ENCODE data around the gene NRBP1.

NRBP1 gene

DNA sequence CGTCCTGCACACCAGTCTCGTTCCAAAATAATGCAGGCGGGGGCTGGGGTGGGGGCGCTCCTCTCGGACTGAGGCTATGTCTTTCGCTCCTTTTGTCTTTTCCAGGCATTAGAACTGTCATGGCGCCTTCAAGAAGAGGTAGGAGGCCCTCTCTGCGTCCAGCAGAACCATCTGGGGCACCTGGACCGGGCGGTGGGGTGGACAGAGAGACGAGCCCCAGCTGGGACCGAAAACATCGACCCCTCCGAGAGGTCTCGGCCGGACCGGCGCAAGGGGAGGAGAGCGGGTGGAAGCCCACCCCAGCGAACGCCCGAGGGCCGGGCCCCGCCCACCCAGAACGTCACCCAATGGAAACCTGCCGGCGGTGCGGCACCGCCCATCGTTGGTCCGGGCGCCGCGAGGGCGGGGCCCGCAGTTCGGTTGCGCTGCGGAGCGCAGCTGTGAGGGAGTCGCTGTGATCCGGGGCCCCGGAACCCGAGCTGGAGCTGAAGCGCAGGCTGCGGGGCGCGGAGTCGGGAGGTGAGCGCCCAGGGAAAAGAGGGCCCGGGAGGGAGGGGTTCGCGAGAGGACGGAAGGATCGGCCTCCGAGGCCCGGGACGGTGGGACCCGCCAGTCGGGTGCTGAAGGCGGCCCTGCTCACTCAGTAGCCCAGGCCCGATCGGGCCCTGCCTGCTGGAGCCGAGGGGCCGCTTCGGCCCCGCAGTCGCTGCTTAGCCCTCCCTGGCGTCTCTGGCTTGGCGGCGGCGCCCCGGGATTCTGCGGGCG is at the start of gene NRBP1:
TSS of gene NRBP1 (plus strand) at position 419 of the 765 bp plus-strand sequence. CDS start 4,643 bp downstream, outside the sequence.
- Mint-ChIP-seq H3K9me3 (no peaks in the 10 kb centered on the region), H3K4me1 (peaks cover 42% of the 10 kb centered on the region), H3K36me3 (ENCODE audit: low read depth) (peaks cover 4% of the 10 kb centered on the region), H3K27ac (peak within 1 kb of the TSS; percentile 99), H3K27me3 (no peaks in the 10 kb centered on the region), H3K4me3 (peak within 1 kb of the TSS; percentile 98)
- DNase-seq (peak; percentile 96), ATAC-seq (peak; percentile 88)

- no peak for DNase-seq
- Mint-ChIP-seq H3K9me3 (no peaks in the 10 kb centered on the region), H3K36me3 (ENCODE audit: low read depth) (peaks cover 60% of the 10 kb centered on the region), H3K27ac (peak overlapping the region; percentile 81), H3K4me3 (peak overlapping the region; percentile 86), H3K27me3 (no peaks in the 10 kb centered on the region), H3K4me1 (peaks cover 37% of the 10 kb centered on the region)
- ATAC-seq: no peak
Observed at GRCh38 chr2:27378809-27379290, 49.6 kb upstream of the NRBP1 start.

DNA sequence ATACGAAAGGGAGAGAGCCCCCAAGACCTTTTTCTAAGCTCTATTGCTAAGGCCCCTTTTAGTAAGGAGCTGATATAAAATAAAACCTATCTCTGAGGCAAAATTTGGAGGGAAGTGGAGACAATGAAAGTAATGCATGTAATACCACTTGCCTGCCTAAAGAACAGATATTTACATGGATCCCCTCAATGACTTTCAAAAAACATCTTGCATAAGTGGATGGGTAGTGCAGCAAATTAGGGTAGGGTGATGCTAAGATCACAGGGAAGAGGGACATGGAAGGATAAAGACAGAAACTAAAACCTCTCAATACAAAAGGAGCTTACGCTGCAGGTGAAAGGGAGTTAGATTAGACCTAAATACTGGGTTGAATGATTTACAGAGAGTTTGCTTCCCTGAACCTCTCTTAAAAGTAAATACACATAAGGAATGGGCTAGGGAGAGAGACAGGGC is 49.0 kb upstream of the NRBP1 start:
- Mint-ChIP-seq H3K36me3 (ENCODE audit: low read depth) (peaks cover 61% of the 10 kb centered on the region), H3K4me3 (peak overlapping the region; percentile 86), H3K9me3 (no peaks in the 10 kb centered on the region), H3K4me1 (peaks cover 41% of the 10 kb centered on the region), H3K27ac (peak overlapping the region; percentile 81), H3K27me3 (no peaks in the 10 kb centered on the region)
- no peak for ATAC-seq
- no peak for DNase-seq

GRCh38 chr2:27379836-27380625 is 48.4 kb upstream of the NRBP1 start:
- Mint-ChIP-seq H3K4me1 (peaks cover 45% of the 10 kb centered on the region), H3K9me3 (no peaks in the 10 kb centered on the region), H3K27me3 (no peaks in the 10 kb centered on the region), H3K36me3 (ENCODE audit: low read depth) (peaks cover 60% of the 10 kb centered on the region), H3K27ac (peak overlapping the region; percentile 81), H3K4me3 (peak overlapping the region; percentile 86)
- ATAC-seq: peak; percentile 7
- DNase-seq: peak; percentile 50

- Mint-ChIP-seq H3K27me3 (no peaks in the 10 kb centered on the region), H3K9me3 (no peaks in the 10 kb centered on the region), H3K27ac (peak within 1 kb of the TSS; percentile 81), H3K4me1 (peaks cover 46% of the 10 kb centered on the region), H3K36me3 (ENCODE audit: low read depth) (peaks cover 61% of the 10 kb centered on the region), H3K4me3 (peak within 1 kb of the TSS; percentile 86)
- ATAC-seq: peak; percentile 84
- peak; percentile 90 for DNase-seq
Observed at GRCh38 chr2:27380626-27381545, 47.5 kb upstream of the NRBP1 start, which contains the start of gene ZNF513. TSS of gene ZNF513 (minus strand) at chr2:27380734. CDS start at chr2:27380526, 208 bp downstream.

DNA sequence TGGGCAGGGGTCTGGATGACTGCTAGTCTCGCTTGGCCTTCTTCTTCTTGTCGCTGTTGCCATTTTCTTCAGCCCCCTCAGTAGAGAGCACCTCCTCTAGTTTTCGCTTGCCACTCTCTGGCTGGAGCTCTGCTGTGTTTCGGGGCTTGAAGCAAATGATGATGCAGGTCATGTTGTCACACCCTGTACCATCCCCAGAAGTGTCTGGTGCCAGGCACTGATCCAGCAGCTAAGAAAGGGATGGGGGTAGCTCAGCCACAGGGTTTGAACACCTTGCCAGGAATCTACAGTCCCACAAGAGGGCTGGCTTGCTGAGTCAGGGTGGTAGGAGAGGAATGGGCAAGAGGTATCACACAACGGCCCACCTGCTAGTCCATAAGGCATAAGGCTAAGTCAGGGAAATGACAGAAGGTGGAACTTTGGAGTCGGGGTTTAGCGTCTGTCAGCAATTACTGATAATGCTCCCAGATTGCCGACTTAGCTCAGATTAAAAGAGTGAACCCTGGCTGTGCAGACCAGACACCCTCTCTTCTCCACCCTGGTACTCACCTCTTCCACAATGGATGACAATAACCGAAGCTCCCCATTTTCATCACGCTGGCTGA is 46.8 kb upstream of the NRBP1 start:
- DNase-seq (no peak), ATAC-seq (no peak)
- H3K9me3 Mint-ChIP-seq: no peaks in the 10 kb centered on the region
- peaks cover 64% of the 10 kb centered on the region for H3K36me3 Mint-ChIP-seq (ENCODE audit: low read depth)
- peaks cover 46% of the 10 kb centered on the region for H3K4me1 Mint-ChIP-seq
- H3K27ac Mint-ChIP-seq: peak overlapping the region; percentile 81
- H3K27me3 Mint-ChIP-seq: no peaks in the 10 kb centered on the region
- H3K4me3 Mint-ChIP-seq: peak overlapping the region; percentile 86

GRCh38 chr2:27390822-27391679 is 37.4 kb upstream of the NRBP1 start:
- no peak for DNase-seq
- Mint-ChIP-seq H3K27ac (peak overlapping the region; percentile 39), H3K27me3 (no peaks in the 10 kb centered on the region), H3K36me3 (ENCODE audit: low read depth) (peaks cover 43% of the 10 kb centered on the region), H3K4me1 (peaks cover 19% of the 10 kb centered on the region), H3K9me3 (no peaks in the 10 kb centered on the region), H3K4me3 (peak overlapping the region; percentile 36)
- ATAC-seq: peak; percentile 33

- H3K27ac Mint-ChIP-seq: no peak overlapping the region
Observed at GRCh38 chr2:27393225-27393624, 35.2 kb upstream of the NRBP1 start.

DNA sequence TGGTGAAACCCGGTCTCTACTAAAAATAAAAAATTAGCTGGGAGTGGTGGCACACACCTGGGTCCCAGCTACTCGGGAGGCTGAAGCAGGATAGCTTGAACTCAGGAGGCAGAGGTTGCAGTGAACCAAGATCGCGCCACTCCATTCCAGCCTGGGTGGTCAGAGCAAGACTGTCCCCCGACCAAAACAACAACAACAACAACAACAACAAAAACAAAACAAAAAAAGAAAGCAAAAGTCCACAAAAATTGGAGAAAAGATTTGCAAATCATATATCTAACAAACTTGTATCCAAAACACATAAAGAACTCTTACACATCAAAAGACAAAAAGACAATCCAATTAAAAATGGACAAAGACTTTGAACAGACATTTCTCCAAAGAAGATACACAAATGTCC is 29.5 kb upstream of the NRBP1 start:
- Mint-ChIP-seq H3K4me3 (no peak overlapping the region), H3K36me3 (ENCODE audit: low read depth) (peaks cover 41% of the 10 kb centered on the region), H3K27me3 (no peaks in the 10 kb centered on the region)

More at GRCh38 chr2:27393225-27393624, 35.2 kb upstream of the NRBP1 start:
- no peak for DNase-seq
- Mint-ChIP-seq H3K36me3 (ENCODE audit: low read depth) (peaks cover 42% of the 10 kb centered on the region), H3K9me3 (no peaks in the 10 kb centered on the region), H3K4me1 (peaks cover 24% of the 10 kb centered on the region), H3K27me3 (no peaks in the 10 kb centered on the region), H3K4me3 (no peak overlapping the region)
- no peak for ATAC-seq

DNA sequence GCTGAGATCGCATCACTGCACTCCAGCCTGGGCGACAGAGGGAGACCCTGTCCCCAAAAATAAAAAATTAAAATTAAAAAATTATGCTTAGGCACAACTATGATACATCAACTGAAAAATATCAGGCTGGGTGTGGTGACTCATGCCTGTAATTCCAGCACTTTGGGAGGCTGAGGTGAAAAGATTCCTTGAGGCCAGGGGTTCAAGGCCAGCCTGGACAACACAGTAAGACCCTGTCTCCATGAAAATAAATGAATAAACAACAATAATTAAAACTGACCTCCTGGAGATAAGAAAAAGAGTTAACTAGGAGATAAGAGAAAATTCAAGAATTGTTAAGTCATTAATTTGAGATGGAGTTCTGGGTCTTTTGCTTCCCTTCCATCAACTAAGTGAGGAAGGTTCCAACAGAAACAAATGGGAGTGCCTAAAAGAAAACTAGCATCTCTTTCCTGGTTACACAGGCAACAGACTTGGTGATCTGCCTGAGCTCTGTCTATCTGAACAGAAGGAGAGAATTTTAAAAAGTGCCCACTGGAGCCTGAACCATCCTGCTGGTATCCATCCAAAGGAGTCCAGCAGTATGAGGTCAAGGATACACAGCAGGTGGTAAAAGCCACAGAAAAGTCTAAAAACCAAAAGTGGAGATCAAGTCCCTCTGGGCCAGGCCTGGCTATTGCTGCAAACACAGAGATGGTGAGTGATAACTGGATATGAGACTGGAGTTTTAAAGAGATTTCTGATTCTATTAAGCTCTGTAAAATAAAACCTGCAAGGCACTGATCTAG is 27.9 kb upstream of the NRBP1 start:
- no peak overlapping the region for H3K4me3 Mint-ChIP-seq
- H3K27me3 Mint-ChIP-seq: no peaks in the 10 kb centered on the region
- no peak overlapping the region for H3K27ac Mint-ChIP-seq
- H3K4me1 Mint-ChIP-seq: peaks cover 35% of the 10 kb centered on the region
- no peaks in the 10 kb centered on the region for H3K9me3 Mint-ChIP-seq
- DNase-seq (no peak), ATAC-seq (no peak)
- H3K36me3 Mint-ChIP-seq (ENCODE audit: low read depth): peaks cover 42% of the 10 kb centered on the region

More for the DNA sequence above, 29.5 kb upstream of the NRBP1 start:
- Mint-ChIP-seq H3K4me1 (peaks cover 28% of the 10 kb centered on the region), H3K9me3 (no peaks in the 10 kb centered on the region), H3K27ac (no peak overlapping the region)
- DNase-seq (no peak), ATAC-seq (no peak)

DNA sequence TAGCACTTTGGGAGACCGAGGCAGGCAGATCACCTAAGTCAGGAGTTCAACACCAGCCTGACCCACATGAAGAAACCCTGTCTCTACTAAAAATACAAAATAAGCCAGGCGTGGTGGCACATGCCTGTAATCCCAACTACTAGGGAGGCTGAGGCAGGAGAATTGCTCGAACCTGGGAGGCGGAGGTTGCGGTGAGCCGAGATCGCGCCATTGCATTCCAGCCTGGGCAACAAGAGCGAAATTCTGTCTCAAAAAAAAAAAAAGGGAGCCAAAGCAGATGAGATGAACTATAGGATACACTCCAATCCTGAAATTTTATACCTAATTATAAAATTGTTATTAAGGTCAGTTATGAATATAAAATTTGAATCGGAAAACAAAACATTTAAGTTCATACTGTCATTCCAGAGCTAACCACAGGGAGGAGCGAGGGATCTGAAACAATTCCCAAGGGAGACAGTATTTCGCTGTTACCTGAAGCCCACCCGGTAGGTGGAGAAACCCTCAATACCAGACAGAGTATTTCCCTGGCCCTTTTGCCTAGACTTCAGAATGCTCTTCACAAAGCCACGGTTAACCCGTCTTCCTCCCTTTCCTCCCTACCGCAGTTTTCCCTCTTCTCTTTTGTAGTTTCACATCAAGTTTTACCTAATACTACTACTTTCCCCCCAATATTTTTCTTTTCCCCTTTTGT is 20.5 kb upstream of the NRBP1 start:
- H3K4me1 Mint-ChIP-seq: peaks cover 43% of the 10 kb centered on the region
- no peak for ATAC-seq
- peak overlapping the region; percentile 80 for H3K27ac Mint-ChIP-seq
- peaks cover 31% of the 10 kb centered on the region for H3K36me3 Mint-ChIP-seq (ENCODE audit: low read depth)
- no peak for DNase-seq
- peaks cover 10% of the 10 kb centered on the region for H3K9me3 Mint-ChIP-seq
- peak overlapping the region; percentile 90 for H3K4me3 Mint-ChIP-seq
- peaks cover under 1% of the 10 kb centered on the region for H3K27me3 Mint-ChIP-seq
